Measurements from ENCODE around the gene REG4. TPM values are rescaled to one million over a fixed set of nuclear protein-coding genes. Genes with fewer than 3 reads are reported as not detected.

Gene REG4
- total and polyA plus RNA-seq, 3 donors from 2014 or later: 0.16 to 6.3 (median 1.9) TPM

DNA sequence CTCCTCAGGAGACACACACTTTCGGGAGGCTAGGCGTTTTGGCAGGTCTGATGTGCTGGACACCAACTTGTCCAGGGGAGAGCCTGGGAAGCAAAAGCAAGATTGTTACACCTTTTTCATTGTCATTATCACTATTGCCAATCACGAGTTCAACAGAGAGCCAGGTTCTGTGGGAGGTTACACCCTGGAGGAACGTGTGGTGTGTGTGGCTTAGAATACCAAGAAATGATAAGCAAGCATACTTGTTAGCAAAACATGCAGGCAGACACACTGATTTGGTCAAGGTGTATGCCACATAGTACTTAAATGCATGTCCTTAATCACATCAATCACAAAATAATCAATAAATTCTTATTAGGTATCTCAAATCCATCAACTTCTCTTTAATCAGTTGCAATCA is 58.7 kb downstream of the REG4 start:
- WGBS, 2 donors: 64 to 82% methylated on average over 4 of the region's 4 CpGs
- Histone ChIP-seq H3K9me3 (no peaks in the 10 kb centered on the region), H3K27ac (no peak overlapping the region), H3K4me1 (peaks cover 5% of the 10 kb centered on the region), H3K36me3 (ENCODE audit: low read depth, missing control alignments) (no peaks in the 10 kb centered on the region), H3K4me3 (no peak overlapping the region), H3K27me3 (no peaks in the 10 kb centered on the region)
- DNase-seq: no peak
- intact Hi-C loops (cut with DNase I; ENCODE audit: low total_unique reads): no loop called here
- TF ChIP-seq, protein P1, sequence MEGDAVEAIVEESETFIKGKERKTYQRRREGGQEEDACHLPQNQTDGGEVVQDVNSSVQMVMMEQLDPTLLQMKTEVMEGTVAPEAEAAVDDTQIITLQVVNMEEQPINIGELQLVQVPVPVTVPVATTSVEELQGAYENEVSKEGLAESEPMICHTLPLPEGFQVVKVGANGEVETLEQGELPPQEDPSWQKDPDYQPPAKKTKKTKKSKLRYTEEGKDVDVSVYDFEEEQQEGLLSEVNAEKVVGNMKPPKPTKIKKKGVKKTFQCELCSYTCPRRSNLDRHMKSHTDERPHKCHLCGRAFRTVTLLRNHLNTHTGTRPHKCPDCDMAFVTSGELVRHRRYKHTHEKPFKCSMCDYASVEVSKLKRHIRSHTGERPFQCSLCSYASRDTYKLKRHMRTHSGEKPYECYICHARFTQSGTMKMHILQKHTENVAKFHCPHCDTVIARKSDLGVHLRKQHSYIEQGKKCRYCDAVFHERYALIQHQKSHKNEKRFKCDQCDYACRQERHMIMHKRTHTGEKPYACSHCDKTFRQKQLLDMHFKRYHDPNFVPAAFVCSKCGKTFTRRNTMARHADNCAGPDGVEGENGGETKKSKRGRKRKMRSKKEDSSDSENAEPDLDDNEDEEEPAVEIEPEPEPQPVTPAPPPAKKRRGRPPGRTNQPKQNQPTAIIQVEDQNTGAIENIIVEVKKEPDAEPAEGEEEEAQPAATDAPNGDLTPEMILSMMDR (IDR thresholded peaks at IDR 0.05): no peak
- TF ChIP-seq POLR2A (IDR thresholded peaks at IDR 0.05): no peak

DNA sequence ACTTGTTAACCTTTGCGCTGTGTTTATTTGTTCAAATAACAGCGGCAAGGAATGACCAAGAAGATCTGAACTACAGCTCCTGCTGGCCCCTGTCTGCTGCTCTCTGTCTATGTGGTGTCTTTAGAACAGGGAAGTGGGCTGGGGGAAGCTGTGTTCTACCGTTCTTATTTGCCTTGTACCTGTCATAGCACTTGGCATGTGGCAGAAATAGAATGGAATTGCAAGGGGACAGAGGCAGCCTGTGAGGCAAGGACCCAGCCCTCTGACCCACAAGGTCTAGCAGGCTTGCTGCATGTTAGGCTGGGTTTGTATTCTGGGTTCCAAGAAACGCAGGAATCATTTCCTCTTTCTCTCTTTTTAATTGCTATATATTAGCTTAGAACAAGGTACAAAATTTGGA is 63.2 kb downstream of the REG4 start:
- intact Hi-C loops (cut with DNase I; ENCODE audit: low total_unique reads): no loop called here
- TF ChIP-seq POLR2A (IDR thresholded peaks at IDR 0.05): no peak
- TF ChIP-seq, protein P1 (IDR thresholded peaks at IDR 0.05): no peak
- WGBS, 2 donors: 54 to 72% methylated on average over 4 of the region's 4 CpGs

DNA sequence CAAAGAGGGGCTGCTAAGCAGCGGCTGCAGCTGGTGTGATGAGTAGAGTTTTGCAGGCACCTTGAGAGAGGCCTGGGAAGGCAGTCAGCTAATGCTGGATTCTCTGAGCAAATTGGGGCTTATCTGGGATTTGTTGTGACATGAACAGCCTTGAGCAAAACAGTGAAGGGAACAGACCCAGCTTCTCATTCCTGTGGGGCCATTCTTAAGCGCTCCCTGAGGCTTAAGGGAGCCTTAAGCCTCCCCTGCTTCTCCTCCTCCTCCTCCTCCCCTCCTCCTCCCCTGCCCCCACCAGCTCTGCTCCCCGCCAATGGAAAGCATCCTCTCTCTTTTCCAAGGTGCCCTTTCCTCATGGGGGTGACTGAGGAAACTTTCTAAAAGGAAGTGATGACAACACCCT is 63.8 kb downstream of the REG4 start:
- Histone ChIP-seq H3K27me3 (no peaks in the 10 kb centered on the region), H3K9me3 (no peaks in the 10 kb centered on the region), H3K36me3 (ENCODE audit: low read depth, missing control alignments) (no peaks in the 10 kb centered on the region), H3K4me3 (no peak overlapping the region), H3K4me1 (peaks cover 24% of the 10 kb centered on the region), H3K27ac (peak overlapping the region; percentile 15 to 38)
- 31 to 48% methylated on average over 3 of the region's 3 CpGs for WGBS, 2 donors
- intact Hi-C loops (cut with DNase I; ENCODE audit: low total_unique reads): no loop called here
- no peak for DNase-seq
- no peak for TF ChIP-seq POLR2A (IDR thresholded peaks at IDR 0.05)
- TF ChIP-seq, protein P1 (IDR thresholded peaks at IDR 0.05): no peak

More for the DNA sequence above, 63.2 kb downstream of the REG4 start:
- Histone ChIP-seq H3K9me3 (no peaks in the 10 kb centered on the region), H3K27ac (peak overlapping the region; percentile 15 to 38), H3K4me1 (peaks cover 24% of the 10 kb centered on the region), H3K27me3 (no peaks in the 10 kb centered on the region), H3K4me3 (no peak overlapping the region), H3K36me3 (ENCODE audit: low read depth, missing control alignments) (no peaks in the 10 kb centered on the region)
- no peak for DNase-seq

DNA sequence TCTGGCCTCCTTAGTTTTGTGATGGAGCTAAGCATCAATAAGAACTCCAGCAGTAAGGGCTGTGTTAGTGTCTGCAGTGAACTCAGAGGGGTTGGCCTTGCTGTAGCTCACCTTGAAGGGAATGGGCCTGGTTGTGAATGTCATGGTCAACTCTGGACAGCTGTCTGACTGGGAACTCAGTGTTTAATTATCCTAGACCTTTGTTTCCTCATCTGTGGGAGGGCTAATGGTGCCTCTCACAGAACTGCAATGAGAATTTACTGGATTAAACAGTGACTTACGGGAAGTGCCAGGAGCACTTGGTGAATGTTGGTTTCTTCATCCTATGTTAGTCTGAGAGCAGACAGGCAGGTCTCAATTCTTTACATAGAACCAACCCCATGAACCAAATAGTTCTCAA is 66.2 kb downstream of the REG4 start:
- WGBS, 2 donors: 83 to 100% methylated on average over 1 of the region's 1 CpG
- Histone ChIP-seq H3K27me3 (no peaks in the 10 kb centered on the region), H3K4me3 (no peak overlapping the region), H3K4me1 (peaks cover 34% of the 10 kb centered on the region), H3K36me3 (ENCODE audit: low read depth, missing control alignments) (no peaks in the 10 kb centered on the region), H3K27ac (no peak overlapping the region), H3K9me3 (no peaks in the 10 kb centered on the region)
- no peak for DNase-seq
- intact Hi-C loops (cut with DNase I; ENCODE audit: low total_unique reads): no loop called here
- no peak for TF ChIP-seq POLR2A (IDR thresholded peaks at IDR 0.05)
- TF ChIP-seq, protein P1 (IDR thresholded peaks at IDR 0.05): no peak

DNA sequence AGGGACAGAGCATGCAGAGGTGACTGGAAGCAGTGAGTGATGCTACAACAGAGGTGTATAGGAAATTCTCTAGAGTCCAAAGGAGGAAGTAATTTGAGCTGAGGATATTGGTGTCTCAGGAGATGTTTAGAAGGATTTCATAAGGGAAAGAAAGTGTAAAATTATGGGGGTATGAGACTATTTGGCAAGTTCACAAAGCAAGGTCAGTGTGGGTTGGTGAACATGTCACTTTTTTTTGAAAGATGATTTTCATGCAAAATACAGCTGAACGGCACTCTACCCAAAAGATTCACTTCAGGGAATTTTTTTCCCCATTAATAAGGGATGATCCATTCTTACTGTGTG is 66.7 kb downstream of the REG4 start:
- intact Hi-C loops (cut with DNase I; ENCODE audit: low total_unique reads): no loop called here
- no peak for DNase-seq
- 85 to 96% methylated on average over 1 of the region's 1 CpG for WGBS, 2 donors
- H3K9me3 ChIP-seq: no peaks in the 10 kb centered on the region
- no peaks in the 10 kb centered on the region for H3K27me3 ChIP-seq
- peaks cover 39% of the 10 kb centered on the region for H3K4me1 ChIP-seq
- TF ChIP-seq POLR2A (IDR thresholded peaks at IDR 0.05): no peak
- TF ChIP-seq, protein P1 (IDR thresholded peaks at IDR 0.05): no peak
- no peaks in the 10 kb centered on the region for H3K36me3 ChIP-seq (ENCODE audit: low read depth, missing control alignments)
- no peak overlapping the region for H3K4me3 ChIP-seq
- H3K27ac ChIP-seq: peak overlapping the region in 1 of 2 donors; percentile 18
